ENCODE measurements around the gene BCL7A.

DNA sequence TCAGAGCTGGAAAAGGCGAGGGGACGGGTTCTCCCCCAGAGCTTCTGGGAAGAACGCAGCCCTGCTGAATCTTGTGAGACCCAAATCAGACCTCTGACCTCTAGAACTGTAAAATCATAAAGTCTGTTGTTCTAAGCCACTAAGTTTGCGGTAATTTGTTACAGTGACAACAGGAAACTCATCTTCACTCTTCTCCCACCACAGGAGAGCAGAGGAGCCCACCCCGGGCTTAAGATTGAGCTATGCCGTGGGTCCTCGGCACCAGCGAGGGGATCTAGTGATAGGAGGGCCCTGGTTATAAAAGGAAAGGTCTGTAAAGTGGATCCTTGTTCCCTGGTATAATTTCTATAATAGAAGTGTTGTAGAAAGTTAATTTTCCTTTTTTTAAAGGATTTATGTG lies 64.4 kb downstream of the BCL7A start:
- TF ChIP-seq, protein P1, sequence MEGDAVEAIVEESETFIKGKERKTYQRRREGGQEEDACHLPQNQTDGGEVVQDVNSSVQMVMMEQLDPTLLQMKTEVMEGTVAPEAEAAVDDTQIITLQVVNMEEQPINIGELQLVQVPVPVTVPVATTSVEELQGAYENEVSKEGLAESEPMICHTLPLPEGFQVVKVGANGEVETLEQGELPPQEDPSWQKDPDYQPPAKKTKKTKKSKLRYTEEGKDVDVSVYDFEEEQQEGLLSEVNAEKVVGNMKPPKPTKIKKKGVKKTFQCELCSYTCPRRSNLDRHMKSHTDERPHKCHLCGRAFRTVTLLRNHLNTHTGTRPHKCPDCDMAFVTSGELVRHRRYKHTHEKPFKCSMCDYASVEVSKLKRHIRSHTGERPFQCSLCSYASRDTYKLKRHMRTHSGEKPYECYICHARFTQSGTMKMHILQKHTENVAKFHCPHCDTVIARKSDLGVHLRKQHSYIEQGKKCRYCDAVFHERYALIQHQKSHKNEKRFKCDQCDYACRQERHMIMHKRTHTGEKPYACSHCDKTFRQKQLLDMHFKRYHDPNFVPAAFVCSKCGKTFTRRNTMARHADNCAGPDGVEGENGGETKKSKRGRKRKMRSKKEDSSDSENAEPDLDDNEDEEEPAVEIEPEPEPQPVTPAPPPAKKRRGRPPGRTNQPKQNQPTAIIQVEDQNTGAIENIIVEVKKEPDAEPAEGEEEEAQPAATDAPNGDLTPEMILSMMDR (IDR thresholded peaks at IDR 0.05) = no peak
- no peak for TF ChIP-seq EP300 (IDR thresholded peaks at IDR 0.05)
- no peak for TF ChIP-seq POLR2A (IDR thresholded peaks at IDR 0.05)

Measured in suprapubic skin (tissue), 3 donors.